ENCODE measurements around the gene MALAT1. TPM values are rescaled to one million over a fixed set of nuclear protein-coding genes. Genes with fewer than 3 reads are reported as not detected.

The MALAT1 gene
- total and polyA plus RNA-seq, 2 of the 13 experiments (the other 11 are each of a cell fraction or from before 2014, with no cell fraction given): 143 to 1,237 TPM

GRCh38 chr11:65491614-65492386 lies 7.0 kb upstream of the MALAT1 start (continued):
- TF ChIP-seq TFAP4 (IDR thresholded peaks at IDR 0.05; ENCODE audit: borderline replicate concordance, low read depth) (0 out of 2 replicates have a peak, but pooled peaks have one; percentile 18), RFX3 (CRISPR knock-in tag; IDR thresholded peaks at IDR 0.05) (no peak), HDAC1 (CRISPR knock-in tag; IDR thresholded peaks at IDR 0.05) (0 out of 2 replicates have a peak, but pooled peaks have one; percentile 14), ZMYM2 (CRISPR knock-in tag; IDR thresholded peaks at IDR 0.05) (0 out of 2 replicates have a peak, but pooled peaks have one; percentile 4), SIX1 (CRISPR knock-in tag; IDR thresholded peaks at IDR 0.05; ENCODE audit: borderline replicate concordance) (no peak), CCDC6 (CRISPR knock-in tag; IDR thresholded peaks at IDR 0.05) (0 out of 2 replicates have a peak, but pooled peaks have one; percentile 52), THAP11 (CRISPR knock-in tag; IDR thresholded peaks at IDR 0.05) (no peak), ZFP36L1 (CRISPR knock-in tag; IDR thresholded peaks at IDR 0.05) (no peak), ZHX1 (CRISPR knock-in tag; IDR thresholded peaks at IDR 0.05; ENCODE audit: low read depth) (no peak), ZFP90 (CRISPR knock-in tag; IDR thresholded peaks at IDR 0.05; ENCODE audit: borderline replicate concordance) (no peak), GRHL1 (CRISPR knock-in tag; conservative IDR thresholded peaks at IDR 0.05) (no peak), ZNF687 (CRISPR knock-in tag; IDR thresholded peaks at IDR 0.05) (peak; percentile 35; the same call in 1 of the 2 replicates), ZNF124 (CRISPR knock-in tag; IDR thresholded peaks at IDR 0.05) (no peak), ARNT2 (CRISPR knock-in tag; IDR thresholded peaks at IDR 0.05; ENCODE audit: low read depth) (no peak), PRDM15 (CRISPR knock-in tag; IDR thresholded peaks at IDR 0.05) (no peak)

Data from HepG2 (cell line).